ENCODE data around the gene TMEM120B.

TMEM120B gene

GRCh38 chr12:121793838-121794533 is 81.4 kb downstream of the TMEM120B start:
- peak; percentile 90 for DNase-seq

GRCh38 chr12:121794534-121795033 is 82.0 kb downstream of the TMEM120B start:
- no peak for DNase-seq

GRCh38 chr12:121795034-121795968 is 82.7 kb downstream of the TMEM120B start:
- peak; percentile 73 for DNase-seq

GRCh38 chr12:121796855-121797751 is 84.6 kb downstream of the TMEM120B start:
- no peak for DNase-seq

- DNase-seq: no peak
Measured at GRCh38 chr12:121797937-121798786, 85.6 kb downstream of the TMEM120B start.

GRCh38 chr12:121798787-121799155 is 86.2 kb downstream of the TMEM120B start:
- DNase-seq: no peak

GRCh38 chr12:121799156-121799841 is 86.7 kb downstream of the TMEM120B start:
- peak; percentile 75 for DNase-seq

- peak; percentile 67 for DNase-seq
Measured at GRCh38 chr12:121799842-121800693, 87.5 kb downstream of the TMEM120B start.

- peak; percentile 14 for DNase-seq
Measured at GRCh38 chr12:121800694-121801594, 88.4 kb downstream of the TMEM120B start.

- DNase-seq: peak; percentile 29
Measured at GRCh38 chr12:121801595-121802484, 89.3 kb downstream of the TMEM120B start.

- no peak for DNase-seq
Measured at GRCh38 chr12:121802485-121802842, 89.9 kb downstream of the TMEM120B start.

- DNase-seq: peak; percentile 97
Measured at GRCh38 chr12:121802843-121803698, 90.5 kb downstream of the TMEM120B start.

- peak; percentile 66 for DNase-seq
Measured at GRCh38 chr12:121803861-121804416, 91.4 kb downstream of the TMEM120B start, which contains the start of gene SETD1B. Gene SETD1B, plus strand, starts transcription at chr12:121804009. Its CDS starts 729 bp downstream, at chr12:121804738.

- peak; percentile 39 for DNase-seq
Measured at GRCh38 chr12:121804417-121805111, 92.0 kb downstream of the TMEM120B start.

- DNase-seq: no peak
Measured at GRCh38 chr12:121805171-121806008, 92.8 kb downstream of the TMEM120B start.

Data from MV-4-11 (cell line).